IMR-90 (cell line): ENCODE results near the gene CRY2. TPM values are rescaled to one million over a fixed set of nuclear protein-coding genes. Genes with fewer than 3 reads are reported as not detected.

Experiments
- ATAC-seq: fragments of 200-7000 bp; cut with Tn5 transposase; 2 replicates; pipeline ENCODE4 v1.9.1; 2020; ENCODE audit warnings: low read depth, mild to moderate bottlenecking, moderate library complexity
- BruUV-seq: library from RNA; stranded (reverse); fragments of 400-500 nt; replicated peaks from 2 replicates; lab custom pipeline; 2021; lab: Mats Ljungman, UMichigan
- CTCF ChIA-PET: fragments of 300-600 bp; formaldehyde crosslinking; extraction: SDS; loops from one replicate; lab custom pipeline; 2021; ENCODE audit warnings: antibody characterized with exemption; lab: Yijun Ruan, JAX
- POLR2A ChIA-PET: fragments of 300-600 bp; sonication (Branson Sonifier 250); formaldehyde crosslinking; loops from one replicate; lab custom pipeline; 2022; ENCODE audit warnings: antibody characterized with exemption; ENCODE audit not compliant: unreplicated experiment; lab: Charles Lee
- DNase-seq: peaks from one replicate; pipeline ENCODE4 v3.0.0; 2013
- H2AFZ ChIP-seq: replicated peaks from 2 replicates; pipeline ENCODE3; 2013; ENCODE audit warnings: low read length, mild to moderate bottlenecking; ENCODE audit not compliant: poor library complexity
- H2AK5ac ChIP-seq: 2 replicates; pipeline ENCODE4 v1.6.1; 2013; ENCODE audit warnings: low read depth, low read length, inconsistent platforms
- H2AK9ac ChIP-seq: replicated peaks from 2 replicates; pipeline ENCODE3; 2013; ENCODE audit warnings: mild to moderate bottlenecking, low read depth, low read length, moderate library complexity; ENCODE audit not compliant: poor library complexity
- H2BK120ac ChIP-seq: 2 replicates; pipeline ENCODE4 v1.6.1; 2013; ENCODE audit warnings: low read depth, low read length, inconsistent platforms
- H2BK15ac ChIP-seq: 3 replicates; pipeline ENCODE4 v1.6.1; 2013; ENCODE audit warnings: low read depth, low read length, inconsistent platforms
- H2BK20ac ChIP-seq: 2 replicates; pipeline ENCODE4 v1.6.1; 2013; ENCODE audit warnings: low read depth, mild to moderate bottlenecking, inconsistent platforms, low read length, moderate library complexity
- H2BK5ac ChIP-seq: 2 replicates; pipeline ENCODE4 v1.6.1; 2013; ENCODE audit warnings: mild to moderate bottlenecking, low read depth, low read length, inconsistent platforms; ENCODE audit not compliant: poor library complexity, severe bottlenecking
- H3K14ac ChIP-seq: replicated peaks from 2 replicates; pipeline ENCODE4 v1.6.1; 2013; ENCODE audit warnings: low read depth, low read length, inconsistent platforms
- H3K18ac ChIP-seq: 2 replicates; pipeline ENCODE4 v1.6.1; 2013; ENCODE audit warnings: low read depth, low read length, control low read depth
- H3K23ac ChIP-seq: 2 replicates; pipeline ENCODE4 v1.6.1; 2013; ENCODE audit warnings: low read depth, low read length, inconsistent platforms
- H3K27ac ChIP-seq: 2 replicates; pipeline ENCODE4 v1.5.1; 2013; ENCODE audit warnings: mild to moderate bottlenecking, control low read depth, low read length; ENCODE audit not compliant: insufficient read depth
- H3K27me3 ChIP-seq: 2 replicates; pipeline ENCODE4 v1.6.1; 2013; ENCODE audit warnings: low read length; ENCODE audit not compliant: control insufficient read depth, insufficient read depth
- H3K36me3 ChIP-seq: 2 replicates; pipeline ENCODE4 v1.6.1; 2013; ENCODE audit warnings: low read length, mixed read lengths; ENCODE audit not compliant: control insufficient read depth, insufficient read depth
- H3K4ac ChIP-seq: 2 replicates; pipeline ENCODE4 v1.6.1; 2013; ENCODE audit warnings: low read depth, low read length, inconsistent platforms
- H3K4me1 ChIP-seq: 2 replicates; pipeline ENCODE4 v1.6.1; 2013; ENCODE audit warnings: low read length, mixed read lengths; ENCODE audit not compliant: control insufficient read depth, insufficient read depth
- H3K4me2 ChIP-seq: 2 replicates; pipeline ENCODE4 v1.6.1; 2013; ENCODE audit warnings: low read depth, mild to moderate bottlenecking, control low read depth, low read length, moderate library complexity
- H3K4me3 ChIP-seq: 2 replicates; pipeline ENCODE4 v1.5.1; 2013; ENCODE audit warnings: low read depth, mild to moderate bottlenecking, control low read depth, low read length, moderate library complexity; ENCODE audit not compliant: insufficient read depth
- H3K56ac ChIP-seq: 2 replicates; pipeline ENCODE4 v1.6.1; 2013; ENCODE audit warnings: low read length, inconsistent platforms; ENCODE audit not compliant: insufficient read depth; ENCODE audit errors: extremely low read depth
- H3K79me1 ChIP-seq, 2 experiments: 2 replicates each; pipeline ENCODE4 v1.6.1; 2013; ENCODE audit warnings: low read length in 2 of 2, inconsistent platforms in 1 of 2, low read depth in 1 of 2
- H3K9ac ChIP-seq: 2 replicates; pipeline ENCODE4 v1.6.1; 2013; ENCODE audit warnings: low read depth, low read length, control low read depth
- H3K9me1 ChIP-seq: 2 replicates; pipeline ENCODE4 v1.6.1; 2013; ENCODE audit warnings: low read length, inconsistent platforms; ENCODE audit not compliant: insufficient read depth
- H3K9me3 ChIP-seq: 2 replicates; pipeline ENCODE4 v1.6.1; 2013; ENCODE audit warnings: low read length; ENCODE audit not compliant: control insufficient read depth, insufficient read depth
- H4K20me1 ChIP-seq: 2 replicates; pipeline ENCODE4 v1.6.1; 2013; ENCODE audit warnings: low read length, inconsistent platforms; ENCODE audit not compliant: insufficient read depth
- H4K5ac ChIP-seq: 2 replicates; pipeline ENCODE4 v1.6.1; 2013; ENCODE audit warnings: mild to moderate bottlenecking, low read depth, low read length, control low read depth
- H4K8ac ChIP-seq, 2 experiments: 2 replicates each; pipeline ENCODE4 v1.6.1; 2013; ENCODE audit warnings: low read depth in 2 of 2, low read length in 2 of 2, control low read depth in 1 of 2, inconsistent platforms in 1 of 2
- H4K91ac ChIP-seq: 2 replicates; pipeline ENCODE4 v1.6.1; 2013; ENCODE audit warnings: low read depth, low read length, inconsistent platforms; ENCODE audit not compliant: insufficient read depth
- CEBPB ChIP-seq: IDR thresholded peaks from 2 replicates; pipeline ENCODE4 v1.6.1; 2012; ENCODE audit warnings: low read depth, low read length, improper control_type of control experiment
- CTCF ChIP-seq: conservative IDR thresholded peaks from 2 replicates; pipeline ENCODE4 v1.5.1; 2012; ENCODE audit warnings: mild to moderate bottlenecking, low read depth, low read length, improper control_type of control experiment
- MAZ ChIP-seq: IDR thresholded peaks from 2 replicates; pipeline ENCODE4 v1.6.1; 2012; ENCODE audit warnings: low read depth, mild to moderate bottlenecking, low read length, improper control_type of control experiment, moderate library complexity, borderline replicate concordance
- NFE2L2 ChIP-seq: fragments of 150-350 bp; IDR thresholded peaks from 2 replicates; pipeline ENCODE4 v1.6.1; 2016; ENCODE audit warnings: low read depth, mild to moderate bottlenecking, low read length
- RAD21 ChIP-seq: IDR thresholded peaks from 2 replicates; pipeline ENCODE4 v1.6.1; 2012; ENCODE audit warnings: low read length, improper control_type of control experiment
- SMC3 ChIP-seq: fragments of 150-350 bp; IDR thresholded peaks from 2 replicates; pipeline ENCODE4 v1.6.1; 2016; ENCODE audit warnings: low read depth, mild to moderate bottlenecking, antibody characterized with exemption, low read length, moderate library complexity
- USF2 ChIP-seq: fragments of 150-350 bp; IDR thresholded peaks from 2 replicates; pipeline ENCODE4 v1.6.1; 2017; ENCODE audit warnings: mild to moderate bottlenecking, antibody characterized with exemption, low read length, low read depth
- WGBS, 2 experiments: methylation state at CpG; one replicate each; pipeline versions ENCODE4 v1.1.5 to v1.1.7; 2013; ENCODE audit warnings: missing lambda C conversion rate in 2 of 2; ENCODE audit not compliant: insufficient read length in 1 of 2; ENCODE audit errors: extremely low coverage in 2 of 2; 5-methylcytosine and 5-hydroxymethylcytosine counted together
- dilution Hi-C: fragments of 300-500 bp; cut with HindIII; formaldehyde crosslinking; loops from one replicate; pipeline ENCODE4 v1.14.3; 2018; ENCODE audit warnings: low sequenced_read_pairs; ENCODE audit not compliant: unreplicated experiment
- in situ Hi-C: fragments of 300-500 bp; cut with MboI; formaldehyde crosslinking; loops from 3 replicates; pipeline ENCODE4 v1.14.3; 2019; ENCODE audit warnings: low sequenced_read_pairs, inconsistent platforms, mixed read lengths
- intact Hi-C: fragments of 100-400 bp; cut with micrococcal nuclease; formaldehyde crosslinking; loops from 2 replicates; pipeline ENCODE4 v1.10.0; 2022
- polyA plus RNA-seq, 3 experiments: library from polyadenylated mRNA; depleted of rRNA; stranded (reverse); fragments of >200 nt; gene quantifications; 2 replicates each; pipeline ENCODE4 v1.2.3, GENCODE V29; 2012; ENCODE audit warnings: low replicate concordance in 1 of 3
- total RNA-seq: library from RNA; depleted of rRNA; stranded (reverse); fragments of >200 nt; gene quantifications from 2 replicates; pipeline ENCODE4 v1.2.3, GENCODE V29; 2012

Gene CRY2
- total and polyA plus RNA-seq, 2 of the 4 experiments (the other 2 are of a cell fraction): 12.2 to 13.1 TPM

- DNase-seq: peak; percentile 83
- in situ Hi-C loops: no loop called here
- H3K36me3 ChIP-seq: no peaks in the 10 kb centered on the region
Measured at GRCh38 chr11:45843158-45843924, 3.9 kb upstream of the CRY2 start.

More at GRCh38 chr11:45843158-45843924, 3.9 kb upstream of the CRY2 start:
- Histone ChIP-seq H3K4me3 (no peak overlapping the region), H3K9ac (no peak overlapping the region), H3K23ac (no peak overlapping the region), H3K14ac (no peak overlapping the region), H4K5ac (no peak overlapping the region), H3K9me3 (no peaks in the 10 kb centered on the region), H2AK5ac (no peak overlapping the region), H2BK15ac (no peak overlapping the region), H2AFZ (peak overlapping the region; percentile 53), H4K8ac (no peak overlapping the region), H3K4me2 (peak overlapping the region; percentile 76), H3K4me1 (peaks cover 2% of the 10 kb centered on the region), H3K4ac (no peak overlapping the region), H3K56ac (no peak overlapping the region), H3K27me3 (peaks cover 2% of the 10 kb centered on the region), H3K18ac (no peak overlapping the region), H2BK120ac (no peak overlapping the region), H2AK9ac (no peak overlapping the region), H3K9me1 (peaks cover 4% of the 10 kb centered on the region; the same call in 1 of the 2 replicates), H3K79me1 (peaks cover under 1 to 10% of the 10 kb centered on the region in 2 experiments; a peak in 3 of 4 replicates), H4K20me1 (peaks cover 1% of the 10 kb centered on the region; the same call in 1 of the 2 replicates), H3K27ac (no peak overlapping the region), H2BK5ac (no peak overlapping the region), H4K91ac (no peak overlapping the region), H2BK20ac (no peak overlapping the region)
- no TSS peak for BruUV-seq
- TF ChIP-seq CTCF: peak; percentile 96
- no peak for TF ChIP-seq NFE2L2
- TF ChIP-seq RAD21: peak; percentile 65
- peak; percentile 73 for TF ChIP-seq SMC3
- peak; percentile 15; the same call in 1 of the 2 replicates for TF ChIP-seq USF2
- TF ChIP-seq MAZ: peak; percentile 89
- TF ChIP-seq CEBPB: no peak
- CTCF ChIA-PET: interaction anchor here (0.7 to 1.6 kb wide), 5 partner anchors 14 to 163 kb away, joined by 3 to 6 read pairs (median 3); no protein-coding TSS in a partner anchor
- POLR2A ChIA-PET: no interaction called here
- intact Hi-C loops (loop anchor here (10.0 kb wide), 1 partner anchor 161 kb away; no protein-coding TSS in a partner anchor), dilution Hi-C loops (no loop called here)
- ATAC-seq: peak; percentile 55
- WGBS, 2 experiments: 33% methylated on average over 9 of the region's 22 CpGs; no CpG with 5 or more reads in 1 of the 2 experiments
